Ascending aorta (tissue), 2 donors: Measurements from ENCODE around the gene LRRC37A. TPM values are rescaled to one million over a fixed set of nuclear protein-coding genes. Genes with fewer than 3 reads are reported as not detected.
"Not testable (repeated sequence)": the region's sequence is repeated elsewhere in the genome, so short reads cannot be mapped to it uniquely, and the experiment has no call there.

Experiments used
- DNase-seq, 2 donors: peaks; one replicate each; pipeline ENCODE4 v3.0.0-alpha.2; 2019; ENCODE audit warnings: low spot score in 2 of 2
- H3K27ac ChIP-seq, 2 donors: fragments of 200-600 bp; sonication (generic); one replicate each; pipeline ENCODE4 v1.5.1; 2016 to 2017; ENCODE audit warnings: mild to moderate bottlenecking in 1 of 2
- H3K27me3 ChIP-seq: fragments of 200-600 bp; sonication (generic); one replicate; pipeline ENCODE4 v1.5.1; 2017
- H3K36me3 ChIP-seq, 2 donors: fragments of 200-600 bp; sonication (generic); one replicate each; pipeline ENCODE4 v1.5.1; 2016
- H3K4me1 ChIP-seq, 2 donors: fragments of 200-600 bp; sonication (generic); one replicate each; pipeline ENCODE4 v1.5.1; 2016 to 2017; ENCODE audit warnings: mild to moderate bottlenecking in 1 of 2
- H3K4me3 ChIP-seq, 2 donors: fragments of 200-600 bp; sonication (generic); one replicate each; pipeline ENCODE4 v1.5.1; 2016 to 2017; ENCODE audit warnings: mild to moderate bottlenecking in 1 of 2
- H3K9me3 ChIP-seq, 2 donors: fragments of 200-600 bp; sonication (generic); one replicate each; pipeline ENCODE4 v1.5.1; 2016
- intact Hi-C: fragments of 100-400 bp; cut with DNase I; formaldehyde crosslinking; loops from one replicate; pipeline ENCODE4 v1.15.1; 2023
- total RNA-seq: library from RNA; depleted of rRNA; stranded (reverse); fragments of >200 nt; gene quantifications from one replicate; pipeline ENCODE4 v1.1.0, GENCODE V29; 2016
- TF ChIP-seq, protein P1 (sequence below), 3 experiments: fragments of 200-600 bp in 2 of 3; fragments of 450-650 bp in 1 of 3; sonication (generic) in 2 of 3; IDR thresholded peaks; one replicate each; pipeline ENCODE4 v1.5.1; 2016 to 2019; ENCODE audit warnings: antibody characterized with exemption in 3 of 3, mild to moderate bottlenecking in 1 of 3, moderate library complexity in 1 of 3

Gene LRRC37A
- not detected for total RNA-seq

DNA sequence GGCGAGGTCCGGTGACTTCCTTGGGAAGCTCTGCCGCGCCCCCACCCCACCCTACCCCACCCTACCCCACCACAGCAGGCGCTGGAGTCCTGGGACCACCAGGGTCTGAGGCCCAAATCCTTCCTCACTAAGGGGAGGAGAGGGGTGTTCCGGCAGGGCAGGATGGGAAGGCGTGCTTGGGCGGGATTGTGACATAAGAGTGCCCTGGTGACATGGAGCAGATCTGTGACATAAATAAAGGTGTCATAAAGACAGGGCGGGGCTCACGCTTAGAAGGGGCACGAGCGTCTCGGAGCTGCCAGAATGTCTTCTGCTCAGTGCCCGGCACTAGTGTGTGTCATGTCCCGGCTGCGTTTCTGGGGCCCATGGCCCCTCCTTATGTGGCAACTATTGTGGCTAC is at the start of gene LRRC37A:
Gene LRRC37A (plus strand): TSS at position 301 of the 400 bp plus-strand sequence. CDS start 3 bp downstream, at position 304.
- H3K36me3 ChIP-seq, H3K27ac ChIP-seq, H3K9me3 ChIP-seq, H3K4me3 ChIP-seq, H3K4me1 ChIP-seq, intact Hi-C loops, H3K27me3 ChIP-seq, DNase-seq: not testable (repeated sequence)

DNA sequence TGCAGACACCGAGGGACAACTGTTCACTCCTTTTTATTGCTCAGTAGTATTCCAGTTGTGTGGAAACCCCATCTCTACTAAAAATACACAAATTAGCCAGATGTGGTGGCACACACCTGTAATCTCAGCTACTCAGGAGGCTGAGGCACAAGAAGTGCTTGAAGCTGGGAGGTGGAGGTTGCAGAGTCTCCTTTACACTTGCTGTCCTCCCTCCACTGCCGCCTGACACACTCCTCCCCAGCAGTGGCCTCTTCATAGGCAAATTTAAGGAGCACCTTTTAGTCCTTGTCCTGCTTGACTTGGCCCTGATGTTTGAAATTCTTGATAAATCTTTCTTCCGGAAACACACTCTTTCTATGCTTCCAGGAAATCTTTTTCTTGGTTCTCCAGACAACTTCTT is 45.8 kb upstream of the LRRC37A start:
- H3K4me1 ChIP-seq, H3K27me3 ChIP-seq, intact Hi-C loops, DNase-seq, H3K4me3 ChIP-seq, H3K36me3 ChIP-seq, H3K9me3 ChIP-seq, H3K27ac ChIP-seq: not testable (repeated sequence)

DNA sequence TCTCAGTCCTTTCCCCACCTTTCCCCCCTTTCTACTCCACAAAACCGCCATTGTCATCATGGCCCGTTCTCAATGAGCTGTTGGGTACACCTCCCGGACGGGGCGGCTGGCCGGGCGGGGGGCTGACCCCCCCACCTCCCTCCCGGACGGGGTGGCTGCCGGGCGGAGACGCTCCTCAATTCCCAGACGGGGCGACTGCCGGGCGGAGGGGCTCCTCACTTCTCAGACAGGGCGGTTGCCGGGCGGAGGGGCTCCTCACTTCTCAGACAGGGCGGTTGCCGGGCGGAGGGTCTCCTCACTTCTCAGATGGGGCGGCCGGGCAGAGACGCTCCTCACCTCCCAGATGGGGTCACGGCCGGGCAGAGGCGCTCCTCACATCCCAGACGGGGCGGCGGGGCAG is 42.1 kb upstream of the LRRC37A start:
- intact Hi-C loops, DNase-seq, H3K27me3 ChIP-seq: not testable (repeated sequence)

DNA sequence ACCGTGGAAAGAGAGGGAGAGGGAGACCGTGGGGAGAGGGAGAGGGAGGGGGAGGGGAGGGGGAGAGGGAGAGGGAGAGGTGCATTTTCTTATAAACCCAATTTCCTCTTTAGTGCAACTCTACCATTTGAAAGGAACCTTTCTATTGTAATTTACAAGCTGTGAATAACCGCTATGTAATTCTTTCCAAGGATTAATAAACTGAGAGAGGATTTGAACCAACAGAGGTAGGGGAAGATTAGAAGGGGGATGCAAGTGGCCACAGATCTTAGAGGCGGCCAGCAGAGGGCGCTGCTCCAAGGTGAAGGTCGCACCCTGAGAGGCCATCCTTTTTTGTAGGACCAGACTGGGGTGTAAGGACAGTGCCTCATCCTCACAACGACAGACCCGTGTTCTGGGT is 41.2 kb upstream of the LRRC37A start:
- TF ChIP-seq, protein P1, sequence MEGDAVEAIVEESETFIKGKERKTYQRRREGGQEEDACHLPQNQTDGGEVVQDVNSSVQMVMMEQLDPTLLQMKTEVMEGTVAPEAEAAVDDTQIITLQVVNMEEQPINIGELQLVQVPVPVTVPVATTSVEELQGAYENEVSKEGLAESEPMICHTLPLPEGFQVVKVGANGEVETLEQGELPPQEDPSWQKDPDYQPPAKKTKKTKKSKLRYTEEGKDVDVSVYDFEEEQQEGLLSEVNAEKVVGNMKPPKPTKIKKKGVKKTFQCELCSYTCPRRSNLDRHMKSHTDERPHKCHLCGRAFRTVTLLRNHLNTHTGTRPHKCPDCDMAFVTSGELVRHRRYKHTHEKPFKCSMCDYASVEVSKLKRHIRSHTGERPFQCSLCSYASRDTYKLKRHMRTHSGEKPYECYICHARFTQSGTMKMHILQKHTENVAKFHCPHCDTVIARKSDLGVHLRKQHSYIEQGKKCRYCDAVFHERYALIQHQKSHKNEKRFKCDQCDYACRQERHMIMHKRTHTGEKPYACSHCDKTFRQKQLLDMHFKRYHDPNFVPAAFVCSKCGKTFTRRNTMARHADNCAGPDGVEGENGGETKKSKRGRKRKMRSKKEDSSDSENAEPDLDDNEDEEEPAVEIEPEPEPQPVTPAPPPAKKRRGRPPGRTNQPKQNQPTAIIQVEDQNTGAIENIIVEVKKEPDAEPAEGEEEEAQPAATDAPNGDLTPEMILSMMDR (IDR thresholded peaks at IDR 0.05), result peak; percentile 27 to 52 (median 37)
- H3K4me3 ChIP-seq, intact Hi-C loops, H3K27ac ChIP-seq, DNase-seq, H3K4me1 ChIP-seq, H3K27me3 ChIP-seq, H3K36me3 ChIP-seq, H3K9me3 ChIP-seq: not testable (repeated sequence)

More for the DNA sequence above, 42.1 kb upstream of the LRRC37A start:
- not testable (repeated sequence) for H3K36me3 ChIP-seq, H3K9me3 ChIP-seq, H3K27ac ChIP-seq, H3K4me3 ChIP-seq, H3K4me1 ChIP-seq

DNA sequence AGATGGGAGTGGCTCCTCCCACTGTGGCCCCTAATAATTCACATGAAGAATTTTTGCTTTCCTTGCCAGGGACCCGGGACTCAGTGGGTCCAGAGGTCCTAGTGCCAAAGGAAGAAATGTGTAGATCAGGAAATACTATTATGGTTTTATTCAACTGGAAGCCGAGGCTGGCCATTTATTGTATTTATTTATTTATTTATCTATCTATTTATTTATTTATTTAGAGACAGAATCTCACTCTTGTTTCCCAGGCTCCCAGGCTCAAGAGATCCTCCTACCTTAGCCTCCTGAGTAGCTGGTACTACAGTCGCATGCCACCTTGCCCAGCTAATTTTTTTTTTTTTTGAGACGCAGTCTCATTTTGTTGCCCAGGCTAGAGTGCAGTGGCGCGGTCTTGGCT is 40.7 kb upstream of the LRRC37A start:
- H3K36me3 ChIP-seq, H3K4me1 ChIP-seq, H3K27ac ChIP-seq, H3K9me3 ChIP-seq, H3K4me3 ChIP-seq, intact Hi-C loops, H3K27me3 ChIP-seq, DNase-seq: not testable (repeated sequence)

DNA sequence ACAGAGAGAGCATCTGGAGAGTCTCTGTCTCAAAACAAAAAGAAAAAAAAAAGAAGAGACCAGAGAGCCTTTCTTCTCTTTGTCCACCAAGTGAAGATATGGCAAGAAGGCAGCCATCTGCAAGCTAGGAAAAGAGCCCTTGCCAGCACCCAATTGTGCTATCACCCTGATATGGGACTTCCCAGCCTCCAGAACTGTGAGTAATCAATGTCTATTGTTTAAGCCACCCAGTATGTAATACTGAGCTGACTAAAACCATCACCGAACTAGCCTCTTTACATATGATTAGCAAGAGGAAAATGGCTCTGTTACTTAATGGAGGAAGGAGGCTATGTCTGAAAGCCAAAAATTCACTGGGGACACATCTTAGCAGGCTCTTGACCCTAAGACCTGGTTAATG is 38.6 kb upstream of the LRRC37A start:
- DNase-seq, H3K4me1 ChIP-seq, H3K4me3 ChIP-seq, H3K27ac ChIP-seq, H3K27me3 ChIP-seq, H3K9me3 ChIP-seq, intact Hi-C loops, H3K36me3 ChIP-seq: not testable (repeated sequence)

DNA sequence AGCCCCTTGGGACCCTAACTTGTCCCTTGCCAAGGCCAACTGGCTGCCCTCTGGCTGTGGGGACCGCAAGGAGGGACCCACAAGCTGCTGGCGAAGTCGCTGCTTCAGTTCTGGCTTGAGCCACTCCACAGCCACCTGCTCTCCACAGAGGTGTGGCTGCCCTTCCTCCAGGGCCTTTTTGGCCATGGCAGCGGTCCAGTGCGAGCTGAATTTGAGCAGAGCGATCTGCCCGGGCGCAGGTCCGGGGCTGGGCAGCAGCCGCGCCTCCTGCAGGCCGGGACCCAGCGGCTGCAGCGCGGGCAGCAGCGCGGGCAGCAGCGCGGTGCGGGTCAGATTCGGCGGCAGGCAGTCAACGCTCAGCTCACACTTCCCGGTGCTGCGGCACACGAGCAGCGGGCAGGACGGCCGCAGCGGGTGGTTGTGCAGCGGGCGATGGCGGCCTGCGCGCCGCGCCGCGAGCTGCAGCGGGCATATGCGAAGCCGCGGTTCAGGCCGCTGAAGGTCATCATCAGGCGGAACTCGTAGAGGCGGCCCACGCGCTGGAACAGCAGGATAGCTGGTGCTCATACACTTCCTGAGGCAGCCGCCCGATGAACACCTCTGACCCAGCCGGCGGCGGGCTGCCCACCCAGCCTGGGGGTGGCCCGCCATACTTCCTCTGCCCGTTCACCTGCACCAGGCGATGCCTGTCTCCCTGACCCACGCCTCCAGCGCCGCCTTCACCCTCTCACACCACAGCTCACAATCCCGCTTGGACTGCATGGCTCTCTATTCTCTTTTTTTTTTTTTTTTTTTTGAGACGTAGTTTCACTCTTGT is 34.9 kb upstream of the LRRC37A start:
- H3K9me3 ChIP-seq, H3K27ac ChIP-seq, H3K4me1 ChIP-seq, H3K27me3 ChIP-seq, H3K36me3 ChIP-seq, intact Hi-C loops, DNase-seq: not testable (repeated sequence)
- TF ChIP-seq, protein P1 (IDR thresholded peaks at IDR 0.05), result peak in 1 of 3 experiments; percentile 13
- peak overlapping the region; percentile 42 to 58 for H3K4me3 ChIP-seq

DNA sequence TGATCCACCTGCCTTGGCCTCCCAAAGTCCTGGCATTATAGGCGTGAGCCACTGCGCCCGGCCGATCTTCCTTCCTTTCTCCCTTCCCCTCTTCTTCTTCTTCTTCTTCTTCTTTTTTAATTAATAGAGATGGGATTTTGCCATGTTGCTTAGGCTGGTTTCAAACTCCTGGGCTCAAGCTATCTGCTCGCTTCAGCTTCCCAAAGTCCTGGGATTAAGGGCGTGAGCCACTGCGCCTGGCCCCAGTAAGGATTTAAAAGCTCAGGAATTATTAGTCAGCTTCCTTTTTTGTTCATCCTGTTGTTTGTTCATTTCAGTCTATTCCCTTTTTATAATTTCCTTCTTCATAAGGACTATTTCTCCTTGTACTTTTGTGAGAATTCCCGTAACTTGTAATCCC is 32.7 kb upstream of the LRRC37A start:
- Histone ChIP-seq H3K27ac (no peak overlapping the region), H3K4me3 (no peak overlapping the region), H3K4me1 (no peaks in the 10 kb centered on the region), H3K36me3 (no peaks in the 10 kb centered on the region), H3K9me3 (no peaks in the 10 kb centered on the region), H3K27me3 (no peaks in the 10 kb centered on the region)
- intact Hi-C loops, result no loop called here
- TF ChIP-seq, protein P1 (IDR thresholded peaks at IDR 0.05), result no peak
- DNase-seq, result no peak
